Tibial artery (tissue), 4 donors: ENCODE results near the gene TGM2.

Source experiments
- DNase-seq, 2 donors: peaks; one replicate each; pipeline ENCODE4 v3.0.0-alpha.2; 2019
- H3K27ac ChIP-seq, 2 donors: fragments of 200-600 bp; sonication (generic) in 1 of 2; 1 replicate in 1 of 2; 2 replicates in 1 of 2; pipeline ENCODE4 v1.5.1; 2018 to 2019; ENCODE audit warnings: mild to moderate bottlenecking in 1 of 2
- H3K27me3 ChIP-seq, 2 donors: fragments of 200-600 bp; sonication (generic) in 1 of 2; one replicate each; pipeline versions ENCODE4 v1.5.1 to v1.6.0; 2016 to 2019
- H3K36me3 ChIP-seq, 3 donors: fragments of 200-600 bp; sonication (generic) in 2 of 3; one replicate each; pipeline ENCODE4 v1.5.1; 2016 to 2019; ENCODE audit warnings: mild to moderate bottlenecking in 2 of 3
- H3K4me1 ChIP-seq, 4 donors: fragments of 200-600 bp; sonication (generic) in 2 of 4; 1 replicate in 3 of 4; 2 replicates in 1 of 4; pipeline ENCODE4 v1.5.1; 2016 to 2019
- H3K4me3 ChIP-seq, 2 donors: fragments of 200-600 bp; sonication (generic) in 1 of 2; 1 replicate in 1 of 2; 2 replicates in 1 of 2; pipeline ENCODE4 v1.5.1; 2018 to 2019; ENCODE audit warnings: mild to moderate bottlenecking in 2 of 2
- H3K9me3 ChIP-seq, 3 donors: fragments of 200-600 bp; sonication (generic) in 1 of 3; one replicate each; pipeline ENCODE4 v1.5.1; 2016 to 2019
- intact Hi-C: fragments of 100-400 bp; cut with DNase I; formaldehyde crosslinking; loops from one replicate; pipeline ENCODE4 v1.15.0; 2023; ENCODE audit warnings: low total_unique reads
- TF ChIP-seq, protein P1 (sequence below), 2 experiments: fragments of 200-600 bp in 1 of 2; fragments of 450-650 bp in 1 of 2; IDR thresholded peaks; one replicate each; pipeline ENCODE4 v1.5.1; 2017 to 2019; ENCODE audit warnings: antibody characterized with exemption in 2 of 2, mild to moderate bottlenecking in 1 of 2, moderate library complexity in 1 of 2

The TGM2 gene

DNA sequence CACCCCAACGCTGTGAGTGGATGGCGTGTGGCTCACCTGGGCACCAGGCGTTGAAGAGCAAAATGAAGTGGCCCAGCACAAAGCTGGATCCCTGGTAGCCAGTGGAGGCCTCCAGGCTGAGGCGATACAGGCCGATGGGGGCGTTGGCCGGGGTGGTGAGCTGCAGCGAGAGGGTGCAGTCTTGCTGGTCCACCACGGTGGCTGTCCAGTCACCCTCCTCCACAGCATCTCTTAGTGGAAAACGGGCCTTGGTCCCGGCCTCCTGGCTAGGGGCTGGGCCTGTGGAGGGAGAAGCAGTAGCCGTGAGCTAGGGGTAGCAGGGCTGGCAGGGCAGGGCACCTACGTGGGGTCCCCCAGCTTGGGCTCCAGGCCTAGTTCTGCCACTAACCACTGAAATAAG is 9.3 kb downstream of the TGM2 start:
- intact Hi-C loops, result no loop called here
- DNase-seq, result no peak
- Histone ChIP-seq H3K4me3 (no peak overlapping the region), H3K27me3 (no peaks in the 10 kb centered on the region), H3K4me1 (peaks cover 10 to 90% (median 72%) of the 10 kb centered on the region in 4 donors), H3K9me3 (no peaks in the 10 kb centered on the region), H3K36me3 (peaks cover 49 to 67% (median 63%) of the 10 kb centered on the region in 3 donors), H3K27ac (peak overlapping the region; percentile 84 to 89)
- TF ChIP-seq, protein P1, sequence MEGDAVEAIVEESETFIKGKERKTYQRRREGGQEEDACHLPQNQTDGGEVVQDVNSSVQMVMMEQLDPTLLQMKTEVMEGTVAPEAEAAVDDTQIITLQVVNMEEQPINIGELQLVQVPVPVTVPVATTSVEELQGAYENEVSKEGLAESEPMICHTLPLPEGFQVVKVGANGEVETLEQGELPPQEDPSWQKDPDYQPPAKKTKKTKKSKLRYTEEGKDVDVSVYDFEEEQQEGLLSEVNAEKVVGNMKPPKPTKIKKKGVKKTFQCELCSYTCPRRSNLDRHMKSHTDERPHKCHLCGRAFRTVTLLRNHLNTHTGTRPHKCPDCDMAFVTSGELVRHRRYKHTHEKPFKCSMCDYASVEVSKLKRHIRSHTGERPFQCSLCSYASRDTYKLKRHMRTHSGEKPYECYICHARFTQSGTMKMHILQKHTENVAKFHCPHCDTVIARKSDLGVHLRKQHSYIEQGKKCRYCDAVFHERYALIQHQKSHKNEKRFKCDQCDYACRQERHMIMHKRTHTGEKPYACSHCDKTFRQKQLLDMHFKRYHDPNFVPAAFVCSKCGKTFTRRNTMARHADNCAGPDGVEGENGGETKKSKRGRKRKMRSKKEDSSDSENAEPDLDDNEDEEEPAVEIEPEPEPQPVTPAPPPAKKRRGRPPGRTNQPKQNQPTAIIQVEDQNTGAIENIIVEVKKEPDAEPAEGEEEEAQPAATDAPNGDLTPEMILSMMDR (IDR thresholded peaks at IDR 0.05), result no peak

GRCh38 chr20:38153401-38153800 is 11.7 kb downstream of the TGM2 start:
- intact Hi-C loops, result no loop called here
- peak overlapping the region; percentile 84 to 89 for H3K27ac ChIP-seq
- H3K27me3 ChIP-seq, result no peaks in the 10 kb centered on the region
- H3K4me1 ChIP-seq, result peaks cover 7 to 76% (median 62%) of the 10 kb centered on the region in 4 donors
- no peak for DNase-seq
- TF ChIP-seq, protein P1 (IDR thresholded peaks at IDR 0.05), result no peak
- H3K4me3 ChIP-seq, result no peak overlapping the region
- no peaks in the 10 kb centered on the region for H3K9me3 ChIP-seq
- peaks cover 65 to 73% (median 67%) of the 10 kb centered on the region in 3 donors for H3K36me3 ChIP-seq

- no peak overlapping the region for H3K4me3 ChIP-seq
- H3K27me3 ChIP-seq, result no peaks in the 10 kb centered on the region
- H3K4me1 ChIP-seq, result peaks cover 7 to 75% (median 56%) of the 10 kb centered on the region in 4 donors
- peak; percentile 93 to 98 for DNase-seq
- peaks cover 70 to 79% (median 71%) of the 10 kb centered on the region in 3 donors for H3K36me3 ChIP-seq
- H3K9me3 ChIP-seq, result no peaks in the 10 kb centered on the region
- intact Hi-C loops, result no loop called here
- TF ChIP-seq, protein P1 (IDR thresholded peaks at IDR 0.05), result no peak
- H3K27ac ChIP-seq, result peak overlapping the region; percentile 84 to 89
Observed at GRCh38 chr20:38152621-38153221, 12.3 kb downstream of the TGM2 start.

DNA sequence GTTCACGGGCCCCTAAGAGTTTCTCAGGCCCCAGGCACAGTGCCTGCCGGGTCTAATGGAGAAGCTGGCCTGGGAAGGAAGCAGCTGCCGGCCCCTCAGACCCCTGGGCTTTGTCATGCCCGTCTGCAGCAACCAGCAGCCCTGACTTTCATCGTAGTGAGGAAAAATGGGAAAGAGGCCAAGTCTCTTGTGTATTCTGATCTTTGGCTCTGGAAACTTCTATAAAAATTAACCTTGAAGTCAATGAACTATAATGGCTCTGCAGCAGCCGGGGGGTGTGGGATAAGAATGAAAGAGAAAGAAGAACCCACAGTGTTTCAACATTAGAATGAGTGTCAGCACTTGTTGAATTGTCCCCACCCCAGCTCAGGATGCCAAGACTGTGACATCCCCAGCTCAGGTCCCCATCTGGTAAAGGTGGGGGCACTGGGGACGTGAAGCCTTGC is 12.9 kb downstream of the TGM2 start:
- Histone ChIP-seq H3K27me3 (no peaks in the 10 kb centered on the region), H3K27ac (peak overlapping the region; percentile 84 to 89), H3K4me3 (no peak overlapping the region), H3K9me3 (no peaks in the 10 kb centered on the region), H3K4me1 (peaks cover 7 to 70% (median 52%) of the 10 kb centered on the region in 4 donors), H3K36me3 (peaks cover 75 to 85% (median 75%) of the 10 kb centered on the region in 3 donors)
- TF ChIP-seq, protein P1 (IDR thresholded peaks at IDR 0.05), result no peak
- no peak for DNase-seq
- intact Hi-C loops, result no loop called here

DNA sequence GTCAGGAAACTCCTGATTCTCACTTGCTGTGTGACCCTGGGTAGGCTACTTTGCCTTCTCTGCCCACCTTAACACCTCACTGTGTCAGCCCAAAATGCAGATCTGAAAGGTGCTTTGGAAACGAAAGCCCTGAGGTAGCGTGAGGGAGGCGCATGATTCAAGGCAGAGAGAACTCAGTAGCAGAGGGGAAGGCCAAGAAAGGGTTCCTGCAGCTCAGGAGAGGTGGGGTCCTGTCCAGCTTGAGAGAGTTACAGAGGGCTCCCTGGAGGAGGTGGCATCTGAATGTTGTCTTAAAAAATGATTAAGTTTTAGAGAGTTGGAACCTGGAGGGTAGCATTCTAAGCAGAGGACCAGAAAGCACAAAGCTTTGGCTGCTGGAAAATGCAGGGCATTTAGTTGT is 13.6 kb downstream of the TGM2 start:
- no peaks in the 10 kb centered on the region for H3K27me3 ChIP-seq
- no peak for DNase-seq
- H3K4me3 ChIP-seq, result no peak overlapping the region
- H3K4me1 ChIP-seq, result peaks cover 7 to 65% (median 48%) of the 10 kb centered on the region in 4 donors
- intact Hi-C loops, result no loop called here
- TF ChIP-seq, protein P1 (IDR thresholded peaks at IDR 0.05), result no peak
- H3K36me3 ChIP-seq, result peaks cover 78 to 88% (median 80%) of the 10 kb centered on the region in 3 donors
- peak overlapping the region; percentile 84 to 89 for H3K27ac ChIP-seq
- no peaks in the 10 kb centered on the region for H3K9me3 ChIP-seq
